Measurements from ENCODE around the gene KRTAP3-3.
"Not testable (repeated sequence)": the region's sequence is repeated elsewhere in the genome, so short reads cannot be mapped to it uniquely, and the experiment has no call there.

Gene KRTAP3-3

GRCh38 chr17:40993839-40994238 lies at the start of gene KRTAP3-3:
TSS of gene KRTAP3-3 (minus strand) at chr17:40994164. CDS start at chr17:40994097, 67 bp downstream.
- DNase-seq (ENCODE audit: low read depth), result no peak

DNA sequence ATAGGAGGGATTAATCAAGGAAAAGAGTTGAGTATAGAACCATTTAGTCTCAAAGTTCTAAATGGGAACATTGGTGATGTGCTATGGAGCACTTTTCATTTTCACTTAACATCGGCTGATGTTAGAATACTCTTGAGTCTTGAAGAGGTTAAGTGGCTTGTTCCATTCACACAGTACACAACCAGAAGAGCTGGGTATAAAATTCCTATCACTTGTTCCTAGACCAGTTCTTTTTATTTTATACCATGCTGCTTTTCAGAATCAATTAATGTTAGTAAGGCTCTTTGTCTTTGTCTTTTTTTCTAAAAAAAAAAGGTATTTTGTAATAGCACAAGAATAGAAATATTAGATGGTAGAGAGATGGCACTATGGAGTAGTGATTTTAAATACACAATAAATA lies 49.0 kb upstream of the KRTAP3-3 start:
- DNase-seq (ENCODE audit: low read depth), result no peak

GRCh38 chr17:41040783-41041571 lies 47.0 kb upstream of the KRTAP3-3 start, which contains the start of gene KRTAP1-1:
TSS of gene KRTAP1-1 (minus strand) at chr17:41041450. CDS start at chr17:41041397, 53 bp downstream.
- DNase-seq (ENCODE audit: low read depth), result peak; percentile 10

- no peak for DNase-seq (ENCODE audit: low read depth)
These were observed 43.9 kb upstream of the KRTAP3-3 start for GRCh38 chr17:41037853-41038350.

DNA sequence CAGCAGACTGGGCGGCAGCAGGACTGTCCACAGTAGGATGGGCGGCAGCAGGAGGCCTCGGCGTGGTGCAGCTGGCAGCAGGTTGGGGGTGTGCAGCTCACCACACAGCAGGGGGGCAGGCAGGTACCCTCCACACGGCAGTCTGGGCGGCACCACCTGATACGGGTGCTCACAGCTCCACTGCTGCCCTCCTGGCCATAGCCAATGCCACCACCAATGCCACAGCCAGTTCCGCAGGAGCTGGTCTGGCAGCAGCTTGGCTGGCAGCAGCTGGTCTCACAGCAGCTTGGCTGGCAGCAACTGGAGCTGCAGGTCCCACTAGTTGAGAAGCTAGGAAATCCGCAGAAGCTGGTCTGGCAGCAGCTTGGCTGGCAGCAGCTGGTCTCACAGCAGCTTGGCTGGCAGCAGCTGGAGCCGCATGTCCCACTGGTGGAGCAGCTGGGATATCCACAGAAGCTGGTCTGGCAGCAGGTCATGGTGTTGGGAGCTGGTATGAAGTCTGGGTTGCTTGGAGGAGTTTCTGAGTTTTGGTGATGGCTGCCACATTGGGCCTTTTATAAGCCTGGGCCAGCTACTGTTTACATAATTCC lies 40.5 kb upstream of the KRTAP3-3 start, which contains the start of gene KRTAP1-3:
Gene KRTAP1-3, minus strand, starts transcription at position 529 of the 590 bp plus-strand sequence. Its CDS starts 53 bp downstream, at position 476.
- DNase-seq (ENCODE audit: low read depth), result not testable (repeated sequence)

DNA sequence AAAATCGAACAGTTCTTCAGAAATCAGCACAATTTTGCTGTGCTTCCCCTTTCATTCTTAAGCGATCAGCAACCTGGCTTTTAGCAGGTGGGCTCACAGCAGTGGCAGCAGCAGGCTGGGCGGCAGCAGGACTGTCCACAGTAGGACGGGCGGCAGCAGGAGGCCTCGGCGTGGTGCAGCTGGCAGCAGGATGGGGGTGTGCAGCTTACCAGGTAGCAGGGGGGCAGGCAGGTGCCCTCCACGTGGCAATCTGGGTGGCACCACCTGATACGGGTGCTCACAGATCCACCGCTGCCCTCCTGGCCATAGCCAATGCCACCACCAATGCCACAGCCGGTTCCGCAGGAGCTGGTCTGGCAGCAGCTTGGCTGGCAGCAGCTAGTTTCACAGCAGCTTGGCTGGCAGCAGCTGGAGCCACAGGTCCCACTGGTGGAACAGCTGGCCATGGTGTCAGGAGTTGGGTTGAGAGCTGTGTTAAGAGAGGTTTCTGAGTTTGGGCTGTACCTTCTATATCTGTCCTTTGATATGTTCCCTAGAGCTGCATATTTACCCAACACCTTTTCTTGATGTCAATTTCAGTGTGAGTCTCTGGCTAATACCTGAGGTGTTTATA lies 35.8 kb upstream of the KRTAP3-3 start, which contains the start of gene KRTAP1-4:
Gene KRTAP1-4, minus strand, starts transcription at position 563 of the 613 bp plus-strand sequence. Its CDS starts 117 bp downstream, at position 446.
- no peak for DNase-seq (ENCODE audit: low read depth)

DNA sequence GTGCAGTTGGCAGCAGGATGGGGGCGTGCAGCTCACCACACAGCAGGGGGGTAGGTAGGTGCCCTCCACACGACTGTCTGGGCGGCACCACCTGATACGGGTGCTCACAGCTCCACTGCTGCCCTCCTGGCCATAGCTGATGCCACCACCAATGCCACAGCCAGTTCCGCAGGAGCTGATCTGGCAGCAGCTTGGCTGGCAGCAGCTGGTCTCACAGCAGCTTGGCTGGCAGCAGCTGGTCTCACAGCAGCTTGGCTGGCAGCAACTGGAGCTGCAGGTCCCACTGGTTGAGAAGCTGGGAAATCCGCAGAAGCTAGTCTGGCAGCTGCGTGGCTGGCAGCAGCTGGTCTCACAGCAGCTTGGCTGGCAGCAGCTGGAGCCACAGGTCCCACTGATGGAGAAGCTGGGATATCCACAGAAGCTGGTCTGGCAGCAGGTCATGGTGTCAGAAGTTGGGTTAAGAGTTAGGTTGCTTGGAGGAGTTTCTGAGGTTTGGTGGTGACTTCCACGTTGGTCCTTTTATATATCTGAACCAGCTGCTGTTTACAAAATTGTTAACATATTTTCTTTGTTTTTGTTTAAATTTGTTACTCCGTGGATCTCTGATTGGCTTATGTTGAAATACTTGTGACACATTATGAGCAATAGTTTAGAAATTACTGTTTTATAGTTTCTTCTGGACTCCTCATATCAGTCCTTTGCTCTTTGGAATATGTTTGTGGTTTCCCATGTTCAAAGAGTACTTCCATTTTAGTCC lies 32.9 kb upstream of the KRTAP3-3 start, which contains the start of gene KRTAP1-5:
Gene KRTAP1-5, minus strand, starts transcription at position 494 of the 757 bp plus-strand sequence. Its CDS starts 53 bp downstream, at position 441.
- DNase-seq (ENCODE audit: low read depth), result peak; percentile 94

DNA sequence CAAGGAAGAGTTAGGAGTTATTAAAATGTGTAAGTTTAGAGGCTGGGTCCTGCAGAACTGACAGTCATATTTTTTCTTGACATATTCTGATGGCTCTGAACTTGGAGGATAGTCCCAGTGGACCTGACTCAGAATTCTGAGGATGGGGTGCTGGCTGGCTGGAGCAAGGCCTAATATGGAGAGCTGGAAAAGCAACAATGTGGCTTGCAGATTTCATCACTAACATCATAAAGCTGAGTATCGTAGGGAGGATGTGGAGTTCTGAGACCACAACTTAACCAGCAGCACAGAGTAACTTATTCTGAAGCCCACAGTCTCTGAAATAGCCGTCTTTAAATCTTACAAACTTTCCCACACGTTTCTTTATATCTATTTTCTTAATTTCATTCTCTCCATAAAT lies 30.7 kb upstream of the KRTAP3-3 start:
- DNase-seq (ENCODE audit: low read depth), result no peak

- DNase-seq (ENCODE audit: low read depth), result no peak
These were observed 26.4 kb upstream of the KRTAP3-3 start for GRCh38 chr17:41020336-41020735.

GRCh38 chr17:41019415-41019814 lies 25.5 kb upstream of the KRTAP3-3 start:
- no peak for DNase-seq (ENCODE audit: low read depth)

DNA sequence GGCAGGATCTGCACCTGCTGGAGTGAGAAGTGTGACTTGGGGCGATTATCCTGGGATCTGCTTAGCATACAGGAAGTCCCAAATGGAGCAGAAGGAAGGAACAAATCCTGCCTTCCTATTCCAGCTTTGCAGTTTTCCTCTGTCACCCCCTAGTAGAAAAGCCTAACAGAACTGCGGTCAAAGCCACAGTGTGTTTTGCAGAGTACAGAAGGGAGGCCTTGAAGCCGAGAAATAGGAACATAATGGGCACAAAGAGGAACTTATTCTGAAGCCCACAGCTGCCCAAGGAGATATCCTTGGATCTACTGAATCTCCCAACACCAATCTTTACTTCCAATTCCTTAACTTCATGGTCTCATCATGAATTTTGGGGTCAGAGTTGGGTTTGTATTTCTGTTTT lies 24.6 kb upstream of the KRTAP3-3 start:
- DNase-seq (ENCODE audit: low read depth), result no peak

GRCh38 chr17:41016578-41017215 lies 22.7 kb upstream of the KRTAP3-3 start:
- no peak for DNase-seq (ENCODE audit: low read depth)

DNA sequence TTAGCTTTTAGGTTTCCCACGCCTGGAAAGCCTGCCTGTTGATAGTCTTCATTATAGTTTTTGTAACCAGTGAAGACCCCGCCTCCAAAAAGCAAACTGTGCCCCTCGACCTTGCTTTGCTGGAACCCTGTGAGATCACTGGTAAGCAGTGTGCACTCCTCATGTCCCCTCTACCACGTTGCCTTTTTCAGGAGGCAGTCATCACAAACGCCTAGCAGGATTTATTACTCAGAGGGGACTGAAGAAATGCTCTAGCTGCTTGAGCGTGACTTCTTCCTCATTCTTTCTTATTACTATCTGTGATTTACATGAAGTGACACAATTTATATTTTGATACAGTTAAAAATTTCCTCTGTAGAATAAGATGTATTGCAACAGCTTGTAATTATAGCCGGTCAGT lies 21.5 kb upstream of the KRTAP3-3 start:
- no peak for DNase-seq (ENCODE audit: low read depth)

DNA sequence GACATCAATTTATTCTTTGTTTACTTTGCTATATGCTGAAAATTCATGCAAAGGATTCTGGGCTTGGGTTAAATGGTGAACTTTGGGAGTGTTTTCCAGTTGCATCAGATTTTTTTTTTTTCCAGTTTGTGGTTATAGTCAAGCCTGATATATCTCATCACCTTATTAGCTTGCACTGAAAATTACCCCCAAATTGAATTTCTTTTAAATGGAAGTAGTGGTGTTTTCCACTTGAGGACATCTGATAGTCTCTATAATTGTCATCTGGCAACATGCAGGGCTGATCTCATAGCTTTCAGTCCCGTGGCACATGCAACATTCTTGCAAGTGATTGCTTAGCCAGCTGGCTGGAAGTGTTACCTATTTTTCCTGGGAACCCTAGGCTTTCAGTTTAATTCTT lies 19.6 kb upstream of the KRTAP3-3 start:
- DNase-seq (ENCODE audit: low read depth), result peak; percentile 72

- no peak for DNase-seq (ENCODE audit: low read depth)
These were observed 19.2 kb upstream of the KRTAP3-3 start for GRCh38 chr17:41013181-41013580.

GRCh38 chr17:41012326-41013120 lies 18.6 kb upstream of the KRTAP3-3 start:
- no peak for DNase-seq (ENCODE audit: low read depth)

DNA sequence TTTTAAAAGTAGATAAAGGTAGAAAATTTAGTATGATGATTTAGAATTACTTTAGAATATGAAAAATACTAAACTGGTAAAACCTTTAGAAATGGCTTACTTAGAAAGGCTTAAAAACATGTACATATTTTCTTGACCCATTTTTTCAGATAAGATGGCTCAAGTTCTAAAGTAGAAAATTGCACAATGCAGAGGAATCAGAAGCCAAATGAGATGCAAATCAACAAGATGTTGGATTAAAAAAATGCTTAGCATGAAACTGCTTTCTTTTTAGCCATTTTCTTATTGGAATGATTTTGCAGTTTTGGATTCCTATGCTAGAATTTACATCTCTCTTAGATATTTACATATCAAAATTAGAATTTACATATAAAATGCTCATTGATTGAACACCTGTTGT lies 16.5 kb upstream of the KRTAP3-3 start:
- DNase-seq (ENCODE audit: low read depth), result peak; percentile 33

DNA sequence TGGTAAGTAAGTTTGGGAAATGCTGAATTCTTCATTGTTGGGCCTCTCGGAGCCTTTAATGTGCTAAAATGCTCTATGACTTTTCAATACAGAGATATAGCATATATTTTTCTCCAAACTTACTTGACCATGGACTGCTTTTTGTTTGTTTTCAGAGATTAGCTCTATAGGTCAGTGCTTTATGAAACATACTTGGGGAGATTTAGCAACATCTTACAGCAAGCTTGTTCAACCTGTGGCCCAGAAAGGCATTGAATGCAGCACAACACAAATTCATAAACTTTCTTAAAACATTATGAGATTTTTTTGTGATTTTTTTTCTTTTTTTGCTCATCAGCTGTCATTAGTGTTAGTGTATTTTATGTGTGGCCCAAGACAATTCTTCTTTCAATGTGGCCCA lies 16.0 kb upstream of the KRTAP3-3 start:
- no peak for DNase-seq (ENCODE audit: low read depth)

DNA sequence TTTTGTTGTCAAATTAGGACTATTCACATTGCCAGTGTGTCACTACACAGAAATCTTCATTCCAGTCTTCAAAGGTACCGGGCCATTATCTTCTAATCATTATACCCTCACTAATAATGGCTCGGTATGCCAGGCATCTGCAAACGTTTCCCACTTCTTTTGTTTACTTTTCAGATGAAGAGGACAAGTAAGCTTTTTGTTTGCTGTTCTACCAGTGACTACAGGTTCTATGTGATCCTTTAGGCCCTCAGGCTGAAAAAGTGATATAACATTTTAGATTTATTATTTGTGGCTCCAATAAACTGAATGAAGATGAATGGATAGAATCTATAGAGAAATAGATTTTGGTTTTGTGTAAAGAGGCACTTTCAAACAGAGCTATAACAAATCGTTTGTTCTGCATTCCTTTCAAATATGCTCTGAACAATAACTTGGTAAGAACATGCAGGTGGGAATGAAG lies 15.4 kb upstream of the KRTAP3-3 start:
- DNase-seq (ENCODE audit: low read depth), result no peak

DNA sequence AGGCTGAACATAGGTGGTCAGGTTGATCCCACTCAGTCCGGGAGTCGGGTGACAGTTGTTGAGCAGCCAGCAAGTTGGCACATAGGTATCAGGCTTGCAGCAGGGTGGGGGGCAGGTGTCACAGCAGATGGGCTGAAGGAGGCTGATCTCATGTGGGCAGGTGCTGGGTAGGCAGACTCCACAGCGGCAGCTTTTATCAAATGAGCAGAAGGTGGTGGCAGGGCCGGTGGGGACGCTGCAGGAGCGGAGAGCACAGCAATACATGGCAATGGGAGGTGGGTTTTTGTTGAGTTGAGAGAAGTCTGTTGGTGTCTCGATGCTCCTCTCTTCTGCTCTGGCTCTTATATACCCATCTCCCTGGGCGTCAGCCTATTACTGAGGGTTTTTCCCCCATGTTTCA lies 14.8 kb upstream of the KRTAP3-3 start, which contains the start of gene KRTAP3-1:
Gene KRTAP3-1, minus strand, starts transcription at position 318 of the 400 bp plus-strand sequence. Its CDS starts 54 bp downstream, at position 264.
- no peak for DNase-seq (ENCODE audit: low read depth)
